Activated T-helper 1 cell treated with anti-CD3 and anti-CD28 coated beads, Interleukin-12 subunit alpha, Interleukin-12 subunit beta, Interleukin-2, Interleukin-4 antibody, amounts not matched to agents 30 ng/mL and 10 ng/mL and 1 ng/mL, durations not matched to agents 14 hours and 24 hours and 36 hours (primary cell): ENCODE data around the gene SPSB3. TPM values are rescaled to one million over a fixed set of nuclear protein-coding genes. Genes with fewer than 3 reads are reported as not detected.

ENCODE experiments used
- DNase-seq: peaks from one replicate; pipeline ENCODE4 v3.0.0; 2021; ENCODE audit warnings: low spot score
- H3K27ac Mint-ChIP-seq: one replicate; pipeline ENCODE4 v1.8.0; 2021; ENCODE audit warnings: mild to moderate bottlenecking, mixed read lengths
- H3K27me3 Mint-ChIP-seq: one replicate; pipeline ENCODE4 v1.8.0; 2022; ENCODE audit warnings: mild to moderate bottlenecking, moderate library complexity, mixed read lengths; ENCODE audit not compliant: insufficient read depth
- H3K36me3 Mint-ChIP-seq: one replicate; pipeline ENCODE4 v1.8.0; 2021; ENCODE audit warnings: low read depth, mixed read lengths
- H3K4me1 Mint-ChIP-seq: one replicate; pipeline ENCODE4 v1.8.0; 2021; ENCODE audit warnings: low read depth, mixed read lengths
- H3K4me3 Mint-ChIP-seq: one replicate; pipeline ENCODE4 v1.8.0; 2021; ENCODE audit warnings: mild to moderate bottlenecking, moderate library complexity, mixed read lengths
- H3K9me3 Mint-ChIP-seq: one replicate; pipeline ENCODE4 v1.8.0; 2021; ENCODE audit warnings: mixed read lengths
- intact Hi-C: fragments of 100-400 bp; cut with micrococcal nuclease; formaldehyde crosslinking; loops from one replicate; pipeline ENCODE4 v1.15.1; 2024
- total RNA-seq: library from RNA; stranded (reverse); gene quantifications from 2 replicates; pipeline ENCODE4 v1.2.3, GENCODE V29; 2022

SPSB3 gene
- total RNA-seq, 1 donor from 2014 or later: 30.3 TPM

DNA sequence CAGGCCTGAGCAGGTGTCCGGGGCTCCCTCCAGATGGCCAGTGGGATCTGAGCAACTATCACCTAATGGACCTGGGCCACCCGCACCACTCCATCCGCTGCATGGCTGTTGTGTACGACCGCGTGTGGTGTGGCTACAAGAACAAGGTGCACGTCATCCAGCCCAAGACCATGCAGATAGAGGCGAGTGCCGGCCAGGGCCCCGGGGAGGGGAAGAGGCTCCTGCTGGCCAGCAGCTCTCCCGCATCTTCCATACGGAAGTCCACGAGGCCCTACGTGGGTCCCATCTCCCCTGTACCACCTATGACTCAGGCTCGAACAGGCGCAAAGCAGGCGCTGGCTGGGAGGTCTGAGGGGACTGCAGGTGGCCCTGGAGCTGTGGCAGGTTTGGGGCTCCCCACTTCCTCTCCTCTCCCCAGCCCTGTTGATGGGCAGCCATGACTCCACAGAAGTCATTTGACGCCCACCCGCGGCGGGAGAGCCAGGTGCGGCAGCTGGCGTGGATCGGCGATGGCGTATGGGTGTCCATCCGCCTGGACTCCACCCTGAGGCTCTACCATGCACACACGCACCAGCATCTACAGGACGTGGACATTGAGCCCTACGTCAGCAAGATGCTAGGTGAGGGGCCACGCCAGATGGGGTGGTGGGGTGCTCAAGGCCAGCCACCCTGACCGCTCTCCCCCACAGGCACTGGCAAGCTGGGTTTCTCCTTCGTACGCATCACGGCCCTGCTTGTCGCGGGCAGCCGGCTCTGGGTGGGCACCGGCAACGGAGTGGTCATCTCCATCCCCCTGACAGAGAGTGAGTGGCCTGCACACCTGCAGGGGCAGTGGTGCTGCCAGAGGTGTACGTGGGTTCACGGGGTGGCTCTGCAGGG, 15.0 kb downstream of the SPSB3 start:
- intact Hi-C loops: no loop called here
- Mint-ChIP-seq H3K27ac (no peak overlapping the region), H3K27me3 (no peaks in the 10 kb centered on the region), H3K36me3 (peaks cover 17% of the 10 kb centered on the region), H3K9me3 (no peaks in the 10 kb centered on the region), H3K4me3 (no peak overlapping the region), H3K4me1 (peaks cover 7% of the 10 kb centered on the region)
- no peak for DNase-seq

DNA sequence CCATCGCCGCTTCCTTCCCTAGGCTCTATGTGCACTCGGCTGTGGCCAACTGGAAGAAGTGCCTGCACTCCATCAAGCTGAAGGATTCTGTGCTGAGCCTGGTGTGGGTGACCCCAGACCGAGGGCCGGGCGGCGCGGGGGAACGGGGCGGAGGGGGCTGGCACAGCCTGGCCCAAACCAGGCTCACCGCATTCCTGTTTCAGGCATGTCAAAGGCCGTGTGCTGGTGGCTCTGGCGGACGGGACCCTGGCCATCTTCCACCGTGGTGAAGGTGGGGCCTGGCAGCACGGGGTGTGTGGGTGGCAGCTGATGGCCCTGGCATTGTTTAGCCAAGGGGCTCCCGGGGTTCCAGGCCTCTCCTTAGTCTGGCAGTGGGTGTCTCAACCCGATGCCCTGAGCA, 15.7 kb downstream of the SPSB3 start:
- Mint-ChIP-seq H3K4me3 (no peak overlapping the region), H3K36me3 (peaks cover 10% of the 10 kb centered on the region), H3K27ac (no peak overlapping the region), H3K9me3 (no peaks in the 10 kb centered on the region), H3K4me1 (peaks cover under 1% of the 10 kb centered on the region), H3K27me3 (no peaks in the 10 kb centered on the region)
- intact Hi-C loops: no loop called here
- DNase-seq: no peak

DNA sequence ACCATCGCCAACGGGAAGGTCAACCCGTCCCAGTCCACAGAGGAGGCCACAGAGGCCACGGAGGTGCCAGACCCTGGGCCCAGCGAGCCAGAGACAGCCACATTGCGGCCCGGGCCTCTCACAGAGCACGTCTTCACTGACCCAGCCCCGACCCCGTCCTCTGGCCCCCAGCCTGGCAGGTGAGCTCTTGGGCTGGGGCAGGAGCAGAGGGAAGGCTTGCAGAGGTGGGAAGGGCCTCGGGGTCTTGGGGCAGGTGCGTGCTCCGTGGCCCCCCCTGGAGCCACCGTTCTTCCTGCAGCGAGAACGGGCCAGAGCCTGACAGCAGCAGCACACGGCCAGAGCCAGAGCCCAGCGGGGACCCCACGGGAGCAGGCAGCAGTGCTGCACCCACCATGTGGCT, 16.1 kb downstream of the SPSB3 start:
- no peak for DNase-seq
- H3K27ac Mint-ChIP-seq: no peak overlapping the region
- intact Hi-C loops: no loop called here
- no peak overlapping the region for H3K4me3 Mint-ChIP-seq
- peaks cover 10% of the 10 kb centered on the region for H3K36me3 Mint-ChIP-seq
- no peaks in the 10 kb centered on the region for H3K27me3 Mint-ChIP-seq
- no peaks in the 10 kb centered on the region for H3K9me3 Mint-ChIP-seq
- H3K4me1 Mint-ChIP-seq: no peaks in the 10 kb centered on the region

DNA sequence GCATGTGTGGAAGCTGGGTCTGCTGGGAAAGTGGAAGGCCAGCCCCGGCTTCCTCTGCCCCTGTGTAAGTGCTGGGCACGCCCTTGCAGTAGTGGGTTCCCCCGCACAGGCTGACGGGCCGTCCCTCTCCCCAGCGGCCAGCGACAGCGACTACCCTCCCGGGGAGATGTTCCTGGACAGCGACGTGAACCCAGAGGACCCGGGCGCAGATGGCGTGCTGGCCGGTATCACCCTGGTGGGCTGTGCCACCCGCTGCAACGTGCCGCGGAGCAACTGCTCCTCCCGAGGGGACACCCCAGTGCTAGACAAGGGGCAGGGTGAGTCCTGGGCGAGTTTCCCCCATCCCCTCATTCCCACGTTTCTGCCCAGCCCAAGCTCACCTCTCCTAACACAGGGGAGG, 16.5 kb downstream of the SPSB3 start:
- H3K27ac Mint-ChIP-seq: no peak overlapping the region
- intact Hi-C loops: no loop called here
- no peak overlapping the region for H3K4me3 Mint-ChIP-seq
- H3K36me3 Mint-ChIP-seq: peaks cover 10% of the 10 kb centered on the region
- H3K27me3 Mint-ChIP-seq: no peaks in the 10 kb centered on the region
- no peaks in the 10 kb centered on the region for H3K4me1 Mint-ChIP-seq
- DNase-seq: no peak
- H3K9me3 Mint-ChIP-seq: no peaks in the 10 kb centered on the region

DNA sequence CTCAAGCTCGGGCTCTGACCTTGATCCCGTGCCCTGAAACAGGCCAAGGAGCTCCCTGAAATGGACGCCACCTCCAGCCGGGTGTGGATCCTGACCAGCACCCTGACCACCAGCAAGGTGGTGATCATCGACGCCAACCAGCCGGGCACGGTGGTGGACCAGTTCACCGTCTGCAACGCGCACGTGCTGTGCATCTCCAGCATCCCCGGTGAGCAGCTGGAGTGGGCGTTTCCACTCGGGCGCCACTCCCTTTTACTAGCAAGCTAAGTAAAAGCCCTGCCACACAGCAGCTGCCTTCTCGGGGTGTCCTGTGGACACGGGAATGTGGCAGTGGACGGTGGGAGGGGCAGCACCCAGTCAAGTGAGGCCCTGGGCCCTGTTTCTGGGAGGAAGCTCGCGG, 17.4 kb downstream of the SPSB3 start:
- Mint-ChIP-seq H3K36me3 (peaks cover 6% of the 10 kb centered on the region), H3K9me3 (no peaks in the 10 kb centered on the region), H3K4me1 (no peaks in the 10 kb centered on the region), H3K4me3 (no peak overlapping the region), H3K27me3 (no peaks in the 10 kb centered on the region), H3K27ac (no peak overlapping the region)
- intact Hi-C loops: no loop called here
- no peak for DNase-seq

DNA sequence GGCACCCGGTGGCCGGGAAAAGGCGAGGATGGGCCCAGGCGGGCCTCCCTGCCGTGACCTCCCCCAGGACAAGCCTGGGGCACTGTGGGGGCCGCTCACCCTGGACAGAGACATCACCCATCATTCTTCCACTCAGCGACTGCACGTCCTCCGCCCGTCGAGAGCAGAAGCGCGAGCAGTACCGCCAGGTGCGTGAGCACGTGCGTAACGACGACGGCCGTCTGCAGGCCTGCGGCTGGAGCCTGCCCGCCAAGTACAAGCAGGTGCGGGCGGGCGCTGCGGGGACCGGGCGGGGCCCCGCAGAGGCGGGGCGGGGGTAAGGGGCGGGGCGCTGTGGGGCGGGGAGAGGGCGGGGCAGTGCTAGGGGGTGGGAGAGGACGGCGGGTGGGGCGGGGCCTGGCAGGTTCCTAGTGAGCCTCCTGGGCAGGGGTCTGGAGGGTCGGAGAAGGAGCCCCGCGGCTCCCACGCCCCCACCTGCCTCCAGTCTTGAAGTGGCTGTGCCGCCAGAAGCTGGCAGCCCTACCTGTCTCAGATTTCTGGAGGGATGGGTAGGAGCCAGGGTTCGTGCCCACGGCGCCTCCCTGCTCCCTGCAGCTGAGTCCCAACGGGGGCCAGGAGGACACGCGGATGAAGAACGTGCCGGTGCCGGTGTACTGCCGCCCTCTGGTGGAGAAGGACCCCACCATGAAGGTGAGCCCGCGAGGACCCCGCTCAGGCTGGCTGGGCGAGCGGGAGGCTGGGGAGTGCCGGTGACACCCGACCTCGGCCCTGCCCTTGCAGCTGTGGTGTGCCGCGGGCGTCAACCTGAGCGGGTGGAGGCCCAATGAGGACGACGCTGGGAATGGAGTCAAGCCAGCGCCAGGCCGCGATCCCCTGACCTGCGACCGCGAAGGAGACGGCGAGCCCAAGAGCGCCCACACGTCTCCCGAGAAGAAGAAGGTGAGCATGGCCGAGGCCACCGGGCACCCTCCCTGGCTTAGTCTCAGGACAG, 18.6 kb downstream of the SPSB3 start:
- intact Hi-C loops: no loop called here
- H3K9me3 Mint-ChIP-seq: no peaks in the 10 kb centered on the region
- DNase-seq: no peak
- H3K36me3 Mint-ChIP-seq: peaks cover 7% of the 10 kb centered on the region
- H3K27me3 Mint-ChIP-seq: no peaks in the 10 kb centered on the region
- no peak overlapping the region for H3K4me3 Mint-ChIP-seq
- H3K27ac Mint-ChIP-seq: no peak overlapping the region
- H3K4me1 Mint-ChIP-seq: no peaks in the 10 kb centered on the region

DNA sequence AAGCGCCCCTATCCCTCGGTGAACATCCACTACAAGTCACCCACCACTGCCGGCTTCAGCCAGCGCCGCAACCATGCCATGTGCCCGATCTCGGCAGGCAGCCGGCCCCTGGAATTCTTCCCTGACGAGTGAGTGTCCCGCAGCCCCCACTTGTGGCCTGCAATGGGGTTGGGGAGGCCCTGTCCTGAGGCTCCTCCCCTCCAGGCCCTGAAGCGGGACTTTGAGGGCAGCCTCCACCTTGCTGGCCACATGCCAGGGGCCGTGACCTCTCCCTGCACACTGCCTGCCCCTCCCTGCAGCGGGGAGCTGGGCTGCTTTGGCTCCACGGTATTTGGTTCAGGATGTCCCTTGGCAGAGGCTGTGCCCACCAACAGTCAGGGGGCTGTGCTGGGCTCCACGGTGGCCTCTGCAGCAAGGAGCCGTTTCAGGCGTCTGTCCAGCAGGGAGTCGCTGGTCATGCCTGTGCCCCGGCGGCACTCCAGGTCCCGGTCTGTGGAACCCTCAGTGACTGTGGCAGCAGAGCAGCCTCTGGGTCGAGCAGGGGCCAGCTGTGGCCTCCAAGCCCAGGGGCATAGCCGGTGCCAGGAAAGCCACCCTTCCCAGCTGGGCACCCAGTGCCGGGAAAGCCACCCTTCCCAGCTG, 19.4 kb downstream of the SPSB3 start:
- Mint-ChIP-seq H3K27me3 (no peaks in the 10 kb centered on the region), H3K4me3 (no peak overlapping the region), H3K9me3 (no peaks in the 10 kb centered on the region), H3K4me1 (no peaks in the 10 kb centered on the region), H3K27ac (no peak overlapping the region), H3K36me3 (peaks cover 6% of the 10 kb centered on the region)
- DNase-seq: no peak
- intact Hi-C loops: no loop called here

DNA sequence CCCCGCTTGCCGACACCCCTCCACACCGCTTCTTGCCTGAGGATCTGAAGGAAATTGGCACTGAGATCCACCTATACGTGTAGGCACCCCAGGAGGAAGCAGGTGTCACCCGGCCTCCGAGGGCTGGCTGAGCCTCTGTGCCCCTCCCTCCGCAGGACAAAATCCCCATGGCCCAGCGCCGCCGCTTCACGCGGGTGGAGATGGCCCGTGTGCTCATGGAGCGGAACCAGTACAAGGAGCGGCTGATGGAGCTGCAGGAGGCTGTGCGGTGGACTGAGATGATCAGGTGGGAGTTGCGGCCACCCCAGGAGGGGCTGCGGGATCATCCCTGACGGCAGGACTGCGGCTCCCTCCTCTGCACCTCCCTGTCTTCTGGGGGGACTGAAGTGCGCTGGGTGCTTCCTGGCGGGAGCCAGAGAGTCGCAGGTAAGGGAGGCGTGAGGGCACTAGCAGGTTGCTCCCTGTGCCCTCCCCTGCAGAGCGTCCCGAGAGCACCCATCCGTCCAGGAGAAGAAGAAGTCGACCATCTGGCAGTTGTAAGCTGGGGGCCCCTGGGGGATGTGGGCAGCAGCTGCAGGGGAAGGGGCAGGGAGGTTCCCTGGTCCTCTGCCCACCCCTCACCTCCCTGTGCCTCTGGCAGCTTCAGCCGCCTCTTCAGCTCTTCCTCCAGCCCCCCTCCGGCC, 20.0 kb downstream of the SPSB3 start:
- peaks cover 3% of the 10 kb centered on the region for H3K4me1 Mint-ChIP-seq
- H3K27me3 Mint-ChIP-seq: no peaks in the 10 kb centered on the region
- no peak overlapping the region for H3K27ac Mint-ChIP-seq
- DNase-seq: no peak
- H3K4me3 Mint-ChIP-seq: no peak overlapping the region
- H3K9me3 Mint-ChIP-seq: no peaks in the 10 kb centered on the region
- intact Hi-C loops: no loop called here
- H3K36me3 Mint-ChIP-seq: peaks cover 4% of the 10 kb centered on the region

DNA sequence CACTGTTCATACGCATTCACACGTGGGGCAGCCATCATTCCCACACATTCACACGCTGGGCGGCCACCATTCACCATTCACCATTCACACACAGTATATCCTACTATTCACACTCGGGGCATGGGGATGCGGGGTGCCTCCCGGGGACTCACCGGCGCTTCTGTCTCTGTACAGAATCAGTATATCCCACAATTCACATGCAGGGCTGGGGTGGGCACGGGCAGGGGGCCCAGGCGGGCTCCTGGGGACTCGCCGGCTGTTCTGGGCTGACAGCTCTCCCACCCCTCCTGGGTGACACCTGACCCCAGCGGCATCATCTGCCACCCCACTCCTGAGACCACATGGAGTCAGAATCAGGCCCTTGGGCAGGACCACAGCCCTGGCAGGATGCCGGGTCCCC, 20.6 kb downstream of the SPSB3 start:
- DNase-seq: no peak
- no peaks in the 10 kb centered on the region for H3K27me3 Mint-ChIP-seq
- no peak overlapping the region for H3K27ac Mint-ChIP-seq
- H3K9me3 Mint-ChIP-seq: no peaks in the 10 kb centered on the region
- H3K36me3 Mint-ChIP-seq: peaks cover 1% of the 10 kb centered on the region
- H3K4me1 Mint-ChIP-seq: peaks cover 9% of the 10 kb centered on the region
- no peak overlapping the region for H3K4me3 Mint-ChIP-seq
- intact Hi-C loops: no loop called here

DNA sequence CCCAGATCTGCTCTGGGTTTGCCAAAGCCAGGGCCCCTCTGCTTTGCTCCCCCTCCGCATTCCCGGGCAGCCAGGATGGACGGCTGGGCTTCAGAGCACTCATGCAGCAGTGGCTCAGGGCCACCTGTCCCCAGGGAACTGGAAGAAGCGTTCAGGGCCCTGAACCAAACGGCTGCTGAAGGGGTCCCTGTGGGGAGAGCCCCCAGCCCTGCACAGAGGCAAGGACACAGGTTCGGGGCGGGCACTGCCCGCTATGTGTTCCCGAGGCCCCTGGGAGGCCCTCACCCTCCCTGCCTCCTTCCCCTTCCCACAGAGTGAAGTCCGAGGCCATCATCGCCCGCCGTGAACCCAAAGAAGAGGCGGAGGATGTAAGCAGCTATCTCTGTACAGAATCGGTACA, 21.5 kb downstream of the SPSB3 start:
- intact Hi-C loops: no loop called here
- H3K4me1 Mint-ChIP-seq: peaks cover 12% of the 10 kb centered on the region
- no peak for DNase-seq
- H3K4me3 Mint-ChIP-seq: no peak overlapping the region
- H3K9me3 Mint-ChIP-seq: no peaks in the 10 kb centered on the region
- H3K27ac Mint-ChIP-seq: no peak overlapping the region
- H3K36me3 Mint-ChIP-seq: peaks cover 1% of the 10 kb centered on the region
- H3K27me3 Mint-ChIP-seq: no peaks in the 10 kb centered on the region

DNA sequence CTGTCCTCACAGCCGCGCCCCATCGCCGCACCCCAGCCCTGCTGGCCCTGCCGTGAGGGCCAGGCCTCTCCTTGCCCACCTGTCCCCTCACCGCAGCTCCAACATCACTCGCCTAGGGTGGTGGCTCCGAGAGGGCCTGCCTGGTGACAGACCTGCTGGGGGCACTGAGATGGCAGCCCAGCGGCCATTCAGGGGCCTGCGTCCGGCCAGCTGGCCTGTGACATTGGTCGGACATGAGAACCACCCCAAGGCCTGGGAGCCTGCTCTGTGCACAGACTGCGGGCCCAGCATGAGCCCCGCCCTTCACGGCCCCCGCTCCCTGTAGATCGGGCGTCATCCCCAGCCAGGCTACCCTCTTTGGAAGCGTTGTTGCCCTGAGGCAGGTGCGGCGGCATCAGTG, 22.9 kb downstream of the SPSB3 start:
- no peak for DNase-seq
- peaks cover 12% of the 10 kb centered on the region for H3K4me1 Mint-ChIP-seq
- peaks cover 4% of the 10 kb centered on the region for H3K36me3 Mint-ChIP-seq
- H3K9me3 Mint-ChIP-seq: no peaks in the 10 kb centered on the region
- no peak overlapping the region for H3K4me3 Mint-ChIP-seq
- H3K27me3 Mint-ChIP-seq: no peaks in the 10 kb centered on the region
- H3K27ac Mint-ChIP-seq: no peak overlapping the region
- intact Hi-C loops: no loop called here

DNA sequence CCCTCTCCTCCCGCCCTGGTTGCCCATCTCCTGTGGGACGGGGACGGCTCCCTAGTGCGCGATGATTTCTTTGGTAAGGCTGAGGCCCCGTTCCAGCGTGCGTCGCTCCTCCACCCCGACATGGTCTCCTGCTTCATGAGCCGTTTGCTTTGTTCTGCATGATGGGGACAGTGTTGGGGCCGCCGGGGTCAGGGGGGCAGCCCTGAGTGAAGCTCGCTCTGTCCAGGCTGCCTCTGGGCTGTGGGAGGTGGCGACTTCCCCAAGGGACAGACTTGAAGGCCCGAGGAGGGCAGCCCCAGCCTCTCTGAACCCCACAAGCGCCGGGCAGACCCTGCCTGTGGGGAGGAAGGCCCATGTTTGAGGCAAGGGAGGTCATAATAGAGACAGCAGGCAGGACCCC, 23.4 kb downstream of the SPSB3 start:
- Mint-ChIP-seq H3K36me3 (peaks cover 6% of the 10 kb centered on the region), H3K27ac (no peak overlapping the region), H3K27me3 (no peaks in the 10 kb centered on the region), H3K4me1 (peaks cover 12% of the 10 kb centered on the region), H3K9me3 (no peaks in the 10 kb centered on the region), H3K4me3 (no peak overlapping the region)
- intact Hi-C loops: no loop called here
- no peak for DNase-seq
